Measurements from ENCODE around the gene CAMK2B. TPM values are rescaled to one million over a fixed set of nuclear protein-coding genes. Genes with fewer than 3 reads are reported as not detected.

CAMK2B gene
- total RNA-seq, 1 experiment from 2014 or later, result 0.15 TPM

DNA sequence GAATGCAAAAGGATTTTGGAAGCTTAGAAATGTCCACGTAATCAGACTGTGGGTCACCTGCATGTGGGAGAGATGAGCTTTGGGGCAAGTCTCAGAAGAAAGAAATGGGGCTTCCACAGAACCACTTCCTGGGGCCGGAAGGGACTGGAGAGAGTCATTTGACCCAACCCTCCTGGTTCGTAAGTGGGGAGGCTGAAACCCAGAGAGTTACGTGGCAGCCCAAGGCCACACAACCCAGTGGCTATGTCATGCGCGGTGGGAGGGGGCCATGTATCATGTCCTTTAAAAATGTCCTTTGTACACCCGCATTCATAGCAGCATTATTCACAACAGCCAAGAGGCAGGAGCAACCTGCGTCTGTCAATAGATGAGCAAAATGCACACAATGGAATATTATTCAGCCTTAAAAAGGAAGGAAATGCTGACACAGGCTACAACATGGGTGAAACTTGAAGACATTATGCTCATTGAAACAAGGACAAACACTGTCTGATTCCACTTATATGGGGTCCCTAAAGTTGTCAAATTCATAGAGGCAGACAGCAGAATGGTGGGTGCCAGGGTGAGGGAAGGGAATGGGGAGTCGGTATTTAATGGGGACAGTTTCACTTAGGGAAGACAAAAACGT, 15.1 kb downstream of the CAMK2B start:
- DNase-seq (ENCODE audit: extremely low read depth, low read depth), result no peak

DNA sequence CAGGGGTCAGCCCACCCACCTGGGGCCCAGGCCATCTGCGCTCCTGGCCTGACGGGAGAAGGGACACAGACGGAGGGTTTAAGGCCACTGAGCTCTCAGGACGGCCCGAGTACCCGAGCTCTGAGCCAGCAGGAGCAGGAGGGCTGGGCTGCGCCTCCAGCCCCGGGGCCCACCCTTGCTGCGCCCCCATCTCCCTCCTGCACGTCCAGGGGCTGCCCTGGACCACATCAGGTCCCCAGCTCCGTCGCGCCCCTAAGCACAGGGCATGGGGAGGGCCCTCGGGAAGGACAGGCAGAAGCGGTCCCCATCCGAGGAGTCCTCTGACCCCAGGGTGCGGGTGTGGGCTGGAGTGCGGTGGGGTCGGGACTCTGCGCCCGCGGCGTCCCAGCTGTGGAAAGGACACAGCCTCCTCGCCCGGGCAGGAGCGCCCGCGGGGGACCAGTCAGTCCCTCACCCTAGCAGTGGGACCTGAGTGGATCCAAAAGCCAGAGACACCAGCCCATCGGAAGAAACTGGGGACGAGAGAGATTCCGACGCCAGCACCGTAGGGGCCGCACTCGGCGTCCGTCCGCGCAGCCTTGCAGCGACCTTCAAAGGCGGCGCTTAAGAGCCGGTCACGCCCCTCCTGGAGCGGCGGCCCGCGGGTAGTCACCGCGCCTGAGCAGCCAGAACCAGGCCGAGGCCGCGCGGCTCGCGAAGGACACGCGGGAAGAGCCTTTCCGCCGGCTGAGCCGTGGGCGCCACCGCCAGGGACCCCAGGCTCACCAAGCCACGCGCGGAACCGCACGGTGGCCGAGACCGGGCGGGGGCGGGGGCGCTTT, 15.9 kb downstream of the CAMK2B start:
- DNase-seq (ENCODE audit: extremely low read depth, low read depth), result no peak

DNA sequence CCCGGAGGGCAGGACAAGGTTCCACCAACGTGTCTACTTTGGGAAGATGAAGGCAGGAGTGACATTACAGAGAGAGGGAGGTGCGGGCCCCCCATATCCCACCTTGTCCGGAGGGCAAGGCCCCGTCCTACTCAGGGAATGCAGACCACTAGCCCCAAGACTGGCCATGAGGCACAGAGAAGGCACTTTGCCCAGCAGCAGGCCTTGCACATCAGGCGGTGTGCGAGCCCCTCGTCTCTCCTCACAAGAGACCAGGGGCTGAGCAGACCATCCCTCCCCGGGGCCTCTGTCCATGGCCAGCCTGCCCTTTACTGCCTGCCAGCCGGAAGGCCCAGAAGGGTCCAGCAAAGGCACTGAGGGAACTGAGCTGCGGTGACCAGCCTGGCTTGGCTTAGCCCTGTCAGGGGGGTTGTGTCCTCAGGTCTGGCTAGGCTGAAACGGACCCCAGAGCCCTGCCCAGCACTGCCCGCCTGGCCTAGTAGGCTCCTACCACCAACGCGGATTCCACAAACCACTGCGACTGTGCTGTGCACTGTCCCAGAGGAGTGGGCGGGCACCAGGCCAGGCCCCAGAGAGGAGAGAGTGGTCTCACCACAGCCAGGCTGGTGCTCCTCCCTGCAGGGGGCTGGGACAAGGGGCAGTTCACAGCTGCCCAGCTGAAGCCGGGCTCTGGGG, 16.7 kb downstream of the CAMK2B start:
- DNase-seq (ENCODE audit: extremely low read depth, low read depth), result no peak

DNA sequence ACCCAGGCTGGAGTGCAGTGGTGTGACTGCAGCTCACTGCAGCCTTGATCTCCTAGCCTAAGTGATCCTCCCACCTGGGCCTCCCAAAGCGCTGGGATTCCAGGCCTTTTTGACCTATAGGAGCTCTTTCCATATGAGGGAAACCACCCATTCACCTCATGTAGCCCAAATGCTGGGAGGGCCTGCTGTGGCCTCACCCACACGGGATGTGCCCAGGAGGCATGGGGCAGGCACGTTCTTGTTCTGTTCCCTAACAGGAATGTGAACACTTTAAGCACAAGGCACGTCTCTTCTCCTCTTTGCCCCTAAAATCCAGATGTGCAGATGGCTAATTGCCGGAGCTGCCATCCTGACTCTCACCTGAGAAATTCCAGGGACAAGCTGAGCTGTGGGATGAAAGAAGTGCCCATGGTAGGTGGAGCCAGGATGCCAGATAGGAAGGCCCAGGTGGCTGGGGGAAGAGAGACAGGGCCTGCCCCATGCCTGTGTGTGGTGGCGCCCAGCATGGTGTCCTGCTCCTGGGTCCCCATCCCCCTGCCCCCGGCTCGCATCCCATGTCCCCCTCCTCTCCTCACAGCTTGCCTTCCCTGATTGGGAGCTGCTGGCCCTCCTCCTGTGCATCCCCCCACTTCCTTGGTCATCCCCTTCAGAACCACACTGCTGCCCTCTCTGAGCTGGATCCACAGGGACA, 17.3 kb downstream of the CAMK2B start:
- no peak for DNase-seq (ENCODE audit: extremely low read depth, low read depth)

DNA sequence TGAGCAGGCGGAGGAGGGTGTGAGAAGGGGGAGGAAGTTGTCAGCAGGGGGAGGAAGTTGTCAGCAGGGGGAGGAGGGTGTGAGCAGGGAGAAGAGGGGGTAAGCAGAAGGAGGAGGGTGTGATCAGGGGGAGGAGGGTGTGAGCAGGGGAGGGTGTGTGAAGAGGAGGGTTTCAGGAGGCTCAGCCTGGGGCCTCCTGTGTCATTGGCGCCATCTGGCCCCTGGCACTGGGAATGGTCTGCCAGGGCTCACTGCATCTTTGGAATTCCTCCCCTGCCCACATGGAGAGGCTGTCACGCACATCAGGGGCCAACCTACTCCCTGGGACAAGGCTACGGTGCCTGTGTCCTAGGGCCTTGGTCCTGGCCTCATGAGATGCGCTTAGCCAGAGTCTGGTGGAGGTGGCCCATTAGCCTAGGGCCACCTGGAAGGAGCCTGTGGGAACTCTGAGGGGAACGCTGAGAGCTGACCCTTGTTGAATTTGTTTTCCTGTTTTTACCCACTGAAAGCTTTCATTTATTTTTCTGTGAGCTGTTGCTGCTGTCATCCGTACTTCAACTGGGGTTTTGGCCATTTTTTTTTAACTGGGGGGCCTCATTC, 18.0 kb downstream of the CAMK2B start:
- DNase-seq (ENCODE audit: extremely low read depth, low read depth), result peak; percentile 36

DNA sequence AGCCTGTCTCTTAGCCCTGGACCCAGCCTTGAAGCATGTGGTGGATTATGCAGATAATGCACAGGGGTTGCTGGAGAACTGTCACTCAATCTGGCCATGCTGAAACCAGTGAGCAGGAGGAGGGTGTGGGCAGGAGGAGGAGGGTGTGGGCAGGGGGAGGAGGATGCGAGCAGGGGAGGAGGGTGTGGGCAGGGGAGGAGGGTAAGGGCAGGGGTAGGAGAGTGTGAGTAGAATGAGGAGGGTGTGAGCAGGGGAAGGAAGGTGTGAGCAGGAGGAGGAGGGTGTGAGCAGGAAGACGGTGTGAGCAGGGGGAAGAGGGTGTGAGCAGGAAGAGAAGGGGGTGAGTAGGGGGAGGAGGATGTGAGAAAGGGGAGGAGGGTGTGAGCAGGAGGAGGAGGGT, 18.8 kb downstream of the CAMK2B start:
- DNase-seq (ENCODE audit: extremely low read depth, low read depth), result no peak

DNA sequence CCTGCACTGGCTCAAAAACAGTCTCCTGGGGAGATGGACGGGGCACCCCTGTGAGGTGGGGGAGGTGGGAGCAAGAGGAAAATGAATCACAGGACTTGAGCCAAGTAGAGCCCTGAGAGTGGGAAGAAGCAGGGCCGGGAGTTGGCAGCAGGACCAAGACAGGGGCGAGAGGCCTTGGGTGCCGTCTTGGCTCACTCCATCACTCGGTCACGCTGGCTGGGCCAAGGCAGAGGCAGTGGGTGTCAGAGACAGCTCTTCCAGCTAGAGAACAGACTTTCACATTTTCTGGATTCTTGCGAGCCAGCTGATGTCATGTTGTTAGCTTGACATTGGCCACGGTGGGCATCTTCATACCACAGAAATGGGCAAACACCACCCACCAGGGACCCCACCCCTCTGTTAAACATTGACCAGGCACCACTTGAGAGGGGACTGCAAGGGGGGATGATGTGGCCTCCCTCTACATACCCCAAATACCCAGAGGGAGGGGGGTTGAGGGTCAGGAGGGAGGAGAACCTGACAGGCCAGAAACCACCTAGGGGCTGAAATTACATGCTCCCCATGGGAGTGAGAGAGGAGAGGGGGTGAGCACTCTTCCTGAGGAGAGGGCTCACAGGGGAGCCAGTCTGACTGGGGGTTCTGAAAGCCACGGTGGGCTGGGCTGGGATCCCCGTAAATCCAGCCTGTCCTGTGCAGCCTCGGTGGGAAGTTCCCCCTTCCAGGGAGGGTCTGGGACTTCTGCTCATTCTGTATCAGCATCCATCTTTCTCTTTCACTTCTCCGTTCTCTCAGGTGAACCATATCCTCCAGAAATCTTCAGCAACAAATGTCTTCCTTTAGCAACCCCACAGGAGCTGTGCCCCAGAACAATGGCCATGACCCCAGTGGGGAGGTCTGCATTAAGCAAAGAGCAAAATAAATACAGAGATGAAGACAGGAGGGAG, 19.6 kb downstream of the CAMK2B start:
- no peak for DNase-seq (ENCODE audit: extremely low read depth, low read depth)

DNA sequence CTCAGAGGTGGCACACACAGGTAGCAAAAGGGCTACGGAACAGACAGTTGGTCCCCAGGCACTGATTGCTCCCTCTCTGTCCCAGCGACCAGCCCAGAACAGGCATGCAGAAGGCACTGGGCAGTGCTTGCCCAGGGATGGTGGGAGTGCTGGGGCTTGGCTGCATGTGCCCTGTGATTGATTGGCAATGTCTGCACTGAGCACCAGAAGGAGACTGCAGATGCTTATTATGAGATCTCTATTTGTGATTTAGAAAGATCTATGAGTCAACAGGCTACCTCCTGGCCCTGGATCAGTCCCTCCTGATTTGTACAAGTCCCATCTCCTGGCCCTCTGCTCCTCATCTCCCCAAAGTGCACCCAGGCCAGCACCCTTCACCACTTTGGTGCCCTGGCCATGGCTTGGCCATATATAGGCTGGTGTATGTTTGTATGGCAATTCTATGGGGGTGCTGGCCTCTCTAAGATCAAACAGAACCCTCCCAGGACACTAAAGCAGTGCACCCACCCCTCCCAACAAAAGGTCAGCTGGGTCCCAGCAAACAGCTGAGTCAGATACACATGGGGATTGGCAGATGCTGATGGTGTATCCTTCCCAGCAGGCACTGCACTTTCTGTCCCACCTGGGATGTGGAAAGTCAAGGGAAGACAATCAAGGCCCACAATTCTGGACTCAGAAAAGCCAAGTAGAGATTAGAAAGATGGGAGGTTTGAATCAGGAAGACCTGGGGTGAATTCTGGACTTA, 30.9 kb downstream of the CAMK2B start:
- no peak for DNase-seq (ENCODE audit: extremely low read depth, low read depth)

DNA sequence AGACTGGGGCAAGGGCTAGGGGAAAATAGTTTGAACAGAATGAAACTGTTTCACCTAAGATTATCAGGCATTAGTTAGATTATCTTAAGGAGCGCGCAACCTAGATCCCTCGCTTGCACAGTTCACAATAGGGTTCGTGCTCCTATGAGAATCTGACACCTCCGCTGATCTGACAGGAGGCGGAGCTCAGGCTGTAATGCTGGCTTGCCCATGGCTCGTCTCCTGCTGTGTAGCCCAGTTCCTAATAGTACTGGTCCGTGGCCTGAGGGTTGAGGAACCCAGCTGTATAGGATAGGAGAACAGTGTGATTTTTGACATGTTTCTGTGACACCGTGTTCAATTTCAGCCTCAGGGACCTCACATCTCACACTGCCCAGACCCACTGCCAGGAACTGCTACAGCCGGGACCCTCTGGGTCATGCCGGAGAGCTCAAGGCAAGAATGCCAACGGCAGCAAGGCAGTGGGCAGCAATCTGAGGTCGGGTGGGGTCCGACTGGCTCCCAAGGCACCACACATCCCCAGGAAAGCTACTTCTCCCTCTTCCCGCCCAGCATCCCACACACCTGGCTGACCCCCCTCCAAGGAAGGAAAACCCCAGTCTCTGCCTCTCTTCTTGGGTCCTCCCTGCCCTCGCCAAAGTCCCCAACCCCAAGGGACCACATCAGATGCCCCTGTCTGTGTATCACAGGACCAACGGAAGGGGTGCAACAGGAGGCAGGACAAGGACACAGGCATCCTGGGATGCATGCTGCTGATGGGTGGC, 31.7 kb downstream of the CAMK2B start:
- peak; percentile 33 for DNase-seq (ENCODE audit: extremely low read depth, low read depth)

DNA sequence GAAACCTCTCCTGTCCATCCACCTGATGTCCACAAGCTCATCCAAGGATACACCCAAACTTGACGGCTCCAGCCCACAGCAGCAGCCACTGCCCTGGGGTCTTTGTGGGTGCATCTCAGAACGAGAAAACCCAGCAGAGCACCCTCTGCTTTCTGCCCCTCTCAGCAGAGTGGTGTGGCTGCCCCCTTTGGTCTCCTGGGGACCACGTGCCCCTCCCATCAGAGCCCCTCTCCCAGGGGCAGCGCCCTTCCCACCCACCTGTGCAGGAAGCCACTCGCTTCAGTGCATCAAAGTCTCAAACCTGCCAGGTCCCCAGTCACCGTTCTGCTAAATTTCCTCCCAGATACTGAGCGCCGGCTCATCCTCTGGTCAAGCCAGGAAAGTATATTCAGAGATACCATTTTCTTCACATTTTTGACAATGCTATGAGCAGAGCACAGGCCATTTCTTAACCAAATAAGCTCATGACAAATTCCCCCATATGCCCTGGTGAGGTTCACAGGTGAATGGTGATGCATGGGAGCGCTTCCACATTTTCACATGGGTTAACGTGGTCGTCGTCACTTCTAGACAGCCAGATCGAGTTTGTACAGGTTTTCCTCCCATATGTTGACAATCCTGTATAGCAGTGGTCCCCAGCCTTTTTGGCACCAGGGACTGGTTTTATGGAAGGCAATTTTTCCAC, 32.4 kb downstream of the CAMK2B start:
- DNase-seq (ENCODE audit: extremely low read depth, low read depth), result no peak

DNA sequence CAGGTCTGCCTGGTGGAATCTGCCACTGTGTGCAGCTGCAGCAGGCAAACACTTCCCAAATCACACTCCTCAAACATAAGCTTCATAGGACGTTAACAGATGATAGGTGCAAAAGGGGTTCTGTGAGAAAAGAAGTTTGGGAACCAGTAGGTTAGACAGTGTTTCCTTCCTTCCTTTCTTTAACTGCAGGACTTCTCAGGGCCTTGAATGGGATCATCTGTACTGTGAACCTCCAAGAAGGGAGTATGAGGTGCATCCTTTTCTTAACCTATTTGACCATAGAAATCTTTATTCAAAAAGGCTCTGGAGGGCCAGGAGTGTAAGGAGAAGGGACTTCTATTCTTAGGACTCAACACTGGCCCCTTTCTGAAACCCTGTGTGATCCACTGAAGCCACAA, 33.0 kb downstream of the CAMK2B start:
- no peak for DNase-seq (ENCODE audit: extremely low read depth, low read depth)

DNA sequence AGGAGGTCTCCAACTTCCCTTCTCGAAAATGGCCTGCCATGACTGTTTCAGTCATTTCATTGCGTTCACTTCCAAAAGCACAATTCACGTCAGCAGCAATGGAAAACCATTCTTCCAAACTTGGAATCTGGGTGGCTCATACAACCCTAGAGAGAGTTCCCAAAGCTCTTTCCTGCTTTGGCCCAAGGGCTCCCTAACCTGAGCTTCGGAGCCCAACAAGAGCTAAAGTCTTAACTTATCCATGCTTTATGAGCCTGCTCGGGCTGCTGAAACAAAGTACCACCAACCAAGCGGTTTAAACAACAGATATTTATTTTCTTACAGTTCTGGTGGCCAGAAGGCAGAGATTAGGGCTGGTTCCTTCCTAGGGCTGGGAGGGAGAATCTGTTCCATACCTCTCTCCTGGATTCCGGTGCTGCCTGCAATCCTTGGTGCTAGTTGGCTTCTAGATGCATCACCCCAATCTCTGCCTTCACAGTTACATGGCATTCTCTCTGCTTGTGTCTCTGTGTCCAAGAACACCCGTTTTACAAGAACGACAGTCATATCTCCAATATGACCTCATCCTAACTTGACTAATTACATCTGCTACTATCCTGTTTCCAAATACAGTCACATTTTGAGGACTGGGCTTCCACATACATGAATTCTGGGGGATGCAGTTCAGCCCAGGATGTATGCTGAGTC, 33.5 kb downstream of the CAMK2B start:
- DNase-seq (ENCODE audit: extremely low read depth, low read depth), result no peak

DNA sequence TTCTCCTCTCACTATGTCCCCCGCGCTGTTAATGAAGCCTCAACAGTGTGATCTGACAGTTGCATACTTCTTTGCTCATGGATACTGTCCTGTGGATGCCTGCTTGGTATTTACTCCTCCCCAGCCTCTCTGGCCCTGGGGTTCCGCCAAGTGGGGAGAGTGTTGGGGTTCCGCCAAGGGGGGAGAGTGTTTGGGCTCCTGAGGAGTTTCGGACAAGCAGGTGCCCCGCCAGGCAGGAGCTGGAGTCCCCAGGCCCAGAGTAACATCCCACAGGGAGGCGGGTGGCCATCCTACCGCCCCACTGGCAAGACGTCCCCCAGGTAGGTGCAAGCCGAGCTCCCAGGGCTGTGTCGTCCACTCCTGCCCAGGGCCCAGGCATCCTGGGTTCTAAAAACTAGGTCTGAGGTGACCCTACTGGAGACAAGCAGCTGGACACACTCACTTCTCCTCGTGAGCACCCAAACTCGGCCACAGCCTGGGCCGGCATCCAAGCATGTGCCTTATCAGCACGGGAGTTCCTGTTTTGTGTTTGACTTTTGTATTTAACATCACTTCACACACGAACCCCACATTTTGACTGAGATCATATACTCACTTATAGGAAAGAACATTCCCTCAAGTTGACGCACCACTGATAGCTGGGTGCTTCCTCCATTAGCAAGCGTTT, 34.2 kb downstream of the CAMK2B start:
- DNase-seq (ENCODE audit: extremely low read depth, low read depth), result no peak

DNA sequence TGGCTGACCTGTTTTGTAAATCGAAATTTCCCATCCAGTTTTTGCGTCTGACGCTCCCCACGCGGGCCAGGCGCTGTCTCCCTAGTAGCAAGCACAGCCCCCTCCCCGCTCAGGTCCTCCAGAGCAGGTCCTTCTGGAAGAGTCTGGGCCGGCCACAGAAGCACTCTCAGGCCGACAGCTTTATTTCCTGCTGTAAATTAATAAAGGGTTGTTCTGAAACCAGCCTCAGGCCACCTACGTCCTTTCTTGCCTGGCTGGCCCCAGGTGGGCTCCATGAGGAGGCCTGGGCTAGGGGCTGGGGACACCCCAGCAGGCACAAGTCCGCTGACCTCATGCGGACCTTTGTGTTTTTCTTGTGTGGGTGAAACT, 35.2 kb downstream of the CAMK2B start:
- no peak for DNase-seq (ENCODE audit: extremely low read depth, low read depth)

DNA sequence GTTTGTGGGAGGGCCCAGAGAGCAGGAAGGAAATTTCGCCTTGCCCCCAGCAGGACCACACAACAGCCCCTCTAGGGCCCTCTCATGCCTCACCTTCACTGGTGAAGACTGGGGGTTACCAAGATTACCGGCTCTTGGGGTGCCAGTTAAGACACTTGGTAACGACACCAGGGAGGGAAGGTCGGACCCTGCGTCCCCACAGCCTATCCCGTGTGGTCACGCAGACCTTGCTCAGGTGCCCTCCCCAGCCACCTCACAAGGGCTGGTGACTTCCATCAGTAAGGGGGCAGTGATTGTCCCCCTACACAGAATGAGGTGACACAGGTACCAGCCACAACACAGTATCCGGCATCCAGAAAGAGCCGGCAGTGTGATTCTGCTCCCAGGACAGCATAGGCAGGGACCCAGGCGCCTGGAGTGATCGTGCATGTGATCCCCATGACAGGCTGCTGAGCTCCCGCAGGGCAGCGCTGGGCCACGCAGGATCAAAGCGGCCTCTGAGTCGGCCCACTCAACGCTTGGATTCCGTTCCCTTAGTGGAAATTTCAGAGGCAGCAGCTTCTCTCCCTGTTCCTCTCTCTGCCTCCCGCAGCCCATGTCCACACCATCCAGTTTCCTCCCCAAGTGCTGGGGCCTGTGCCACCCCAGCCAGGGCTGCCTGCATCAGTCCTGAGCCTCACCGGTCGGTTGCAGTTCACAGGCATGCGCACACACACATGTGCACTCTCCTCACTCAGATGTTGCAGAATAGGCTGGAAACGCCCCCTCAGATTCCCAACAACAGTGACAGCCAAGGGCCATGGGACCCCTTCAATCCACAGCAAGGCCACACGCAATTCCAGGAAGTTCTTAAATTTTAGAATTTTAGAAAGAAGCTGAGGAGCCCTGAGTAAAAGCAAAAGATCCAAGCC, 35.8 kb downstream of the CAMK2B start:
- no peak for DNase-seq (ENCODE audit: extremely low read depth, low read depth)
